ENCODE data around the gene NTHL1. TPM values are rescaled to one million over a fixed set of nuclear protein-coding genes. Genes with fewer than 3 reads are reported as not detected.
A peak's percentile ranks its signal among the peaks of the same experiment; 100 is the strongest.

NTHL1 gene
- polyA plus RNA-seq, 3 donors: 9.2 to 22.4 (median 9.6) TPM

DNA sequence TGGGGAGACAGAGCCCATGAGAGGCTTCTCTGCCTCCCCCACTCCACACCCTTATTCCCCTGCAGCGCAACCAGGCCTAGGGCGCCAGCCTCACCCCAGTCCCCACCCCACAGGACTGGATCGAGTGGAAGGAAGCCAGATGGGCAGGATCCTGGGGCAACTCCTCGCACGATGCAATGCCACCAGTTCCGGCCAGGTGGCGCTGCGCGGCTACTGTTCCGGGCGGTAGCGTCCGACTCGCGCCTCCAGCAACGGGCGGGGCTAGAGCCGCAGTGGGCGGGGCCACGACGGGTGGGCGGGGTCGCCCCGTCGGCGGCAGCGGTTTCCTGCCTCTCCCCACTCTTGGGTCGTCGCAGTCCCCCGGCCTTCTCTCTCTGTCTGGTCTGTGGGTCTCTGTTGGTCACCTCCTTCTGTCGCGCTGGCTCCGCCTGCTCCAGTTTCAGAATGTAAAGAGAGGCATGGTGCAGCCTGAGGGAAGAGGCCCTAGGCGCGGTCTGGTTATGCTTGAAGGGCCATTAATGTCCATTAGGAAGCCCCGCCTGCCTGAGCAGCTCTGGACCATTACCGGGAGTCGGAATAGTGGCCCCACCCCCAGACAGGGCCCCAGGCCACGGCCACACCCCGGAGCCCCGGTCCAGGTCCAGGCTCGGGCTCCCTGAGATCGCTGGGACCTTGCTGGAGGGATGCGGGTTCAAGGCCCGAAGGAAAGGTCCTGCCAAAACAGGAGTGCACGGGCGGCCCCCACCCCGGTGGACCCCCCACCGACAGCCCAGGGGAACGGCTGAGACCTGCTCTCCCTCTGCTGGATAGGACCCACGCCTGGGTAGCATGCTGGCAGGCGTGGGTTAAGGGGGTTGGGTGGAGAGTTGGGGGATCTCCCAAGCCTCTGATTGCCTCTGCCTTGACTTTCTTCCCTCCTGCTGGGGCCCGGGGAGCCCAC, 24.3 kb downstream of the NTHL1 start:
- intact Hi-C loops (cut with micrococcal nuclease): loop anchor here in 1 of 2 donors (5.0 kb wide), 1 partner anchor 129 kb away; no protein-coding TSS in a partner anchor

DNA sequence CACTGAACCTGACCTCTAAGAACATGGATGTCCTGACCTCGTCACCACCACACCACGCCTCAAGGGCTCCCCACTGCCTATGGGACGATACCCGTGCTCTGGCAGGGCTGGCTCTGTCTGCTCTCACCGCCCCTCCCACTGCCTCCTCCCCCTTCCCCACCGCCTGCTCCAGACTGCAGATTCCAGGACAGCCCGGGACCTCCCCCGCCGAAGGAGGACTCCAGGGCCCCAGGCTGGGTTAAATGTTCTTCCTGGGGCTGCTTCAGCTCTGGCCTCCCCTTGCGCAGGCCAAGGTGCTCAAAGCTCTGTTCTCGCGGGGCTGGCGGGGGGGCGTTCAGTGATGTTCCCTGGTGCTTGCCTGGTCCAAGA, 24.9 kb downstream of the NTHL1 start:
- H3K9ac ChIP-seq (ENCODE audit: insufficient read depth, low read length, poor library complexity, severe bottlenecking): peak overlapping the region; percentile 24
- 2% methylated on average over 13 of the region's 14 CpGs for WGBS (ENCODE audit: insufficient coverage)

More for the DNA sequence above, 24.3 kb downstream of the NTHL1 start:
- H2AFZ ChIP-seq (ENCODE audit: insufficient read depth, low read depth, low read length, poor library complexity, severe bottlenecking): peak overlapping the region; percentile 81
- no peaks in the 10 kb centered on the region for H4K20me1 ChIP-seq (ENCODE audit: insufficient read depth, low read length)
- peaks cover 0 to 9% of the 10 kb centered on the region in 2 donors for H3K9me3 ChIP-seq (replicated peaks in 1 of 2; ENCODE audit: control insufficient read depth in 1 of 2, insufficient read depth in 1 of 2, low read length in 2 of 2)
- DNase-seq: peak; percentile 87 to 91 (median 89)
- peak overlapping the region in 1 of 2 donors; percentile 9 for H3K27ac ChIP-seq (ENCODE audit: low read depth in 1 of 2, low read length in 2 of 2)
- Mint-ChIP-seq H3K27ac (peak overlapping the region in 3 of 7 donors; percentile 68 to 89 (median 87)), H3K27me3 (ENCODE audit: low read depth in 3 of 3) (peaks cover 52 to 80% (median 72%) of the 10 kb centered on the region in 3 donors), H3K36me3 (peaks cover 5 to 6% of the 10 kb centered on the region in 2 donors), H3K9me3 (peaks cover 3 to 23% (median 11%) of the 10 kb centered on the region in 7 donors), H3K4me1 (peaks cover 23% of the 10 kb centered on the region), H3K4me3 (peak overlapping the region; percentile 80 to 92)
- 14% methylated on average over 38 of the region's 53 CpGs for WGBS (ENCODE audit: insufficient coverage)
- H3K4me3 ChIP-seq (replicated peaks in 1 of 3; ENCODE audit: low read depth in 2 of 3, low read length in 3 of 3): peak overlapping the region; percentile 5 to 72 (median 47)
- TF ChIP-seq, protein P1, sequence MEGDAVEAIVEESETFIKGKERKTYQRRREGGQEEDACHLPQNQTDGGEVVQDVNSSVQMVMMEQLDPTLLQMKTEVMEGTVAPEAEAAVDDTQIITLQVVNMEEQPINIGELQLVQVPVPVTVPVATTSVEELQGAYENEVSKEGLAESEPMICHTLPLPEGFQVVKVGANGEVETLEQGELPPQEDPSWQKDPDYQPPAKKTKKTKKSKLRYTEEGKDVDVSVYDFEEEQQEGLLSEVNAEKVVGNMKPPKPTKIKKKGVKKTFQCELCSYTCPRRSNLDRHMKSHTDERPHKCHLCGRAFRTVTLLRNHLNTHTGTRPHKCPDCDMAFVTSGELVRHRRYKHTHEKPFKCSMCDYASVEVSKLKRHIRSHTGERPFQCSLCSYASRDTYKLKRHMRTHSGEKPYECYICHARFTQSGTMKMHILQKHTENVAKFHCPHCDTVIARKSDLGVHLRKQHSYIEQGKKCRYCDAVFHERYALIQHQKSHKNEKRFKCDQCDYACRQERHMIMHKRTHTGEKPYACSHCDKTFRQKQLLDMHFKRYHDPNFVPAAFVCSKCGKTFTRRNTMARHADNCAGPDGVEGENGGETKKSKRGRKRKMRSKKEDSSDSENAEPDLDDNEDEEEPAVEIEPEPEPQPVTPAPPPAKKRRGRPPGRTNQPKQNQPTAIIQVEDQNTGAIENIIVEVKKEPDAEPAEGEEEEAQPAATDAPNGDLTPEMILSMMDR (IDR thresholded peaks at IDR 0.05): peak; percentile 95
- peaks cover 23 to 63% of the 10 kb centered on the region in 2 donors for H3K27me3 ChIP-seq (ENCODE audit: control insufficient read depth in 2 of 2, insufficient read depth in 2 of 2, low read length in 2 of 2)
- peaks cover 15 to 32% of the 10 kb centered on the region in 2 donors for H3K4me1 ChIP-seq (ENCODE audit: control insufficient read depth in 1 of 2, insufficient read depth in 2 of 2, low read length in 2 of 2)
- H3K79me2 ChIP-seq (ENCODE audit: insufficient read depth, low read length): no peaks in the 10 kb centered on the region
- no peaks in the 10 kb centered on the region for H3K36me3 ChIP-seq (replicated peaks in 1 of 2; ENCODE audit: control insufficient read depth in 1 of 2, insufficient read depth in 2 of 2, low read length in 2 of 2)
- H3K4me2 ChIP-seq (replicated peaks; ENCODE audit: extremely low read depth, low read length, poor library complexity, severe bottlenecking): peak overlapping the region; percentile 80
- peak overlapping the region; percentile 24 for H3K9ac ChIP-seq (ENCODE audit: insufficient read depth, low read length, poor library complexity, severe bottlenecking)

More for the DNA sequence above, 24.9 kb downstream of the NTHL1 start:
- intact Hi-C loops (cut with micrococcal nuclease): loop anchor here in 1 of 2 donors (5.0 kb wide), 1 partner anchor 130 kb away; no protein-coding TSS in a partner anchor
- peak overlapping the region; percentile 81 for H2AFZ ChIP-seq (ENCODE audit: insufficient read depth, low read depth, low read length, poor library complexity, severe bottlenecking)
- Mint-ChIP-seq H3K4me1 (peaks cover 23% of the 10 kb centered on the region), H3K9me3 (peaks cover 3 to 21% (median 11%) of the 10 kb centered on the region in 7 donors), H3K27ac (peak overlapping the region in 1 of 7 donors; percentile 66), H3K27me3 (ENCODE audit: low read depth in 3 of 3) (peaks cover 45 to 80% (median 71%) of the 10 kb centered on the region in 3 donors), H3K36me3 (peaks cover 5 to 6% of the 10 kb centered on the region in 2 donors), H3K4me3 (peak overlapping the region; percentile 80 to 84)
- peak overlapping the region; percentile 80 for H3K4me2 ChIP-seq (replicated peaks; ENCODE audit: extremely low read depth, low read length, poor library complexity, severe bottlenecking)
- peak overlapping the region in 2 of 3 experiments; percentile 17 to 72 for H3K4me3 ChIP-seq (replicated peaks in 1 of 3; ENCODE audit: low read depth in 2 of 3, low read length in 3 of 3)
- H3K9me3 ChIP-seq (replicated peaks in 1 of 2; ENCODE audit: control insufficient read depth in 1 of 2, insufficient read depth in 1 of 2, low read length in 2 of 2): peaks cover 0 to 4% of the 10 kb centered on the region in 2 donors
- H3K79me2 ChIP-seq (ENCODE audit: insufficient read depth, low read length): no peaks in the 10 kb centered on the region
- peaks cover 15 to 32% of the 10 kb centered on the region in 2 donors for H3K4me1 ChIP-seq (ENCODE audit: control insufficient read depth in 1 of 2, insufficient read depth in 2 of 2, low read length in 2 of 2)
- TF ChIP-seq, protein P1 (IDR thresholded peaks at IDR 0.05): no peak
- no peaks in the 10 kb centered on the region for H3K36me3 ChIP-seq (replicated peaks in 1 of 2; ENCODE audit: control insufficient read depth in 1 of 2, insufficient read depth in 2 of 2, low read length in 2 of 2)
- DNase-seq: peak in 2 of 3 donors; percentile 30 to 37
- no peaks in the 10 kb centered on the region for H4K20me1 ChIP-seq (ENCODE audit: insufficient read depth, low read length)
- H3K27ac ChIP-seq (ENCODE audit: low read depth in 1 of 2, low read length in 2 of 2): no peak overlapping the region
- peaks cover 23 to 58% of the 10 kb centered on the region in 2 donors for H3K27me3 ChIP-seq (ENCODE audit: control insufficient read depth in 2 of 2, insufficient read depth in 2 of 2, low read length in 2 of 2)
